Measurements from ENCODE around the gene MTMR2. TPM values are rescaled to one million over a fixed set of nuclear protein-coding genes. Genes with fewer than 3 reads are reported as not detected.

MTMR2 gene
- polyA plus RNA-seq, 3 donors, result 1.9 to 5.1 (median 2.6) TPM

DNA sequence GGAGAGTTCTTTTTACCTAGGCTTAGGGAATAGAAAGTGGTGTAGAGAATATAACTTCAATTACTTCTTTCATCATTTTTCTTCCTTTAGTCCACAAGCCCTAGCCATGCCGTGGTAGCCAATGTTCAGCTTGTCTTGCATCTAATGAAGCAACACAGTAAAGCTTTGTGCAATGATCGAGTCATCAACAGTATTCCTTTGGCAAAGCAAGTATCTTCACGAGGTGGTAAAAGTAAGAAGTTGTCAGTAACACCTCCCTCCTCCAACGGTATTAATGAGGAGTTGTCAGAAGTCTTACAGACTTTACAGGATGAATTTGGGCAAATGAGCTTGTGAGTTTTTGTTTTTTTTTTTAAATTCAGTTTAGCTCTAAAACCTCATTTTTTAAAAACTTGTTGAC, 96.2 kb downstream of the MTMR2 start:
- H3K4me3 Mint-ChIP-seq, result no peak overlapping the region
- H3K4me1 Mint-ChIP-seq, result peaks cover 3% of the 10 kb centered on the region
- H3K36me3 Mint-ChIP-seq, result peaks cover 49 to 62% of the 10 kb centered on the region in 2 donors
- H3K27ac Mint-ChIP-seq, result no peak overlapping the region
- no peak for DNase-seq
- no CpG with 5 or more reads among the region's 4 CpGs for WGBS (ENCODE audit: insufficient coverage)
- H3K4me1 ChIP-seq (ENCODE audit: control insufficient read depth in 1 of 2, insufficient read depth in 2 of 2, low read length in 2 of 2), result no peaks in the 10 kb centered on the region
- H2AFZ ChIP-seq (ENCODE audit: insufficient read depth, low read depth, low read length, poor library complexity, severe bottlenecking), result no peak overlapping the region
- H3K9me3 ChIP-seq (replicated peaks in 1 of 2; ENCODE audit: control insufficient read depth in 1 of 2, insufficient read depth in 1 of 2, low read length in 2 of 2), result no peaks in the 10 kb centered on the region
- H3K27me3 ChIP-seq (ENCODE audit: control insufficient read depth in 2 of 2, insufficient read depth in 2 of 2, low read length in 2 of 2), result no peaks in the 10 kb centered on the region
- H3K4me3 ChIP-seq (replicated peaks in 1 of 3; ENCODE audit: low read depth in 2 of 3, low read length in 3 of 3), result no peak overlapping the region
- no peak overlapping the region for H3K27ac ChIP-seq (ENCODE audit: low read depth in 1 of 2, low read length in 2 of 2)
- TF ChIP-seq, protein P1, sequence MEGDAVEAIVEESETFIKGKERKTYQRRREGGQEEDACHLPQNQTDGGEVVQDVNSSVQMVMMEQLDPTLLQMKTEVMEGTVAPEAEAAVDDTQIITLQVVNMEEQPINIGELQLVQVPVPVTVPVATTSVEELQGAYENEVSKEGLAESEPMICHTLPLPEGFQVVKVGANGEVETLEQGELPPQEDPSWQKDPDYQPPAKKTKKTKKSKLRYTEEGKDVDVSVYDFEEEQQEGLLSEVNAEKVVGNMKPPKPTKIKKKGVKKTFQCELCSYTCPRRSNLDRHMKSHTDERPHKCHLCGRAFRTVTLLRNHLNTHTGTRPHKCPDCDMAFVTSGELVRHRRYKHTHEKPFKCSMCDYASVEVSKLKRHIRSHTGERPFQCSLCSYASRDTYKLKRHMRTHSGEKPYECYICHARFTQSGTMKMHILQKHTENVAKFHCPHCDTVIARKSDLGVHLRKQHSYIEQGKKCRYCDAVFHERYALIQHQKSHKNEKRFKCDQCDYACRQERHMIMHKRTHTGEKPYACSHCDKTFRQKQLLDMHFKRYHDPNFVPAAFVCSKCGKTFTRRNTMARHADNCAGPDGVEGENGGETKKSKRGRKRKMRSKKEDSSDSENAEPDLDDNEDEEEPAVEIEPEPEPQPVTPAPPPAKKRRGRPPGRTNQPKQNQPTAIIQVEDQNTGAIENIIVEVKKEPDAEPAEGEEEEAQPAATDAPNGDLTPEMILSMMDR (IDR thresholded peaks at IDR 0.05), result no peak
- peaks cover 40 to 96% of the 10 kb centered on the region in 2 donors for H3K36me3 ChIP-seq (replicated peaks in 1 of 2; ENCODE audit: control insufficient read depth in 1 of 2, insufficient read depth in 2 of 2, low read length in 2 of 2)
- H3K4me2 ChIP-seq (replicated peaks; ENCODE audit: extremely low read depth, low read length, poor library complexity, severe bottlenecking), result no peak overlapping the region
- H3K9ac ChIP-seq (ENCODE audit: insufficient read depth, low read length, poor library complexity, severe bottlenecking), result no peak overlapping the region
- no peaks in the 10 kb centered on the region for H3K27me3 Mint-ChIP-seq (ENCODE audit: low read depth in 3 of 3)
- no peaks in the 10 kb centered on the region for H3K9me3 Mint-ChIP-seq
- intact Hi-C loops (cut with micrococcal nuclease), result no loop called here
- H4K20me1 ChIP-seq (ENCODE audit: insufficient read depth, low read length), result no peaks in the 10 kb centered on the region
- no peaks in the 10 kb centered on the region for H3K79me2 ChIP-seq (ENCODE audit: insufficient read depth, low read length)

DNA sequence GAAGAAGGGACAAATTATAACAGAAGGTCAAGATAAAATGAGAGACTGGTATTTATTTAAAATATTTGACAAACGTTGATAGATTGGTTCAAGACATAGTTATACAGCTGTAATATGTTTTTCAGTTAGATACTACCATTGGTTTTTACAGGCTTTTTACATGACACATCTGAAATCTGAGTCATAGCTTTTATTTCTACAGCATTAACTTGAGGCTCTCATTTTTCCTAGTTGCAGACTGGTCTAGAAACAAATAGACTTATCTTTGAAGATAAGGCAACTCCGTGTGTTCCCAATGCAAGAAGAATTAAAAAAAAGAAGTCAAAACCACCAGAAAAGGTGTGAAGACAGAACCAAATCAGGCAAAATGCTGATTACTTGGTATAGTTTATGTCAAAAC, 102.3 kb downstream of the MTMR2 start:
- no peak overlapping the region for H3K4me3 Mint-ChIP-seq
- no CpG with 5 or more reads among the region's 2 CpGs for WGBS (ENCODE audit: insufficient coverage)
- Histone ChIP-seq H3K4me2 (replicated peaks; ENCODE audit: extremely low read depth, low read length, poor library complexity, severe bottlenecking) (no peak overlapping the region), H3K79me2 (ENCODE audit: insufficient read depth, low read length) (no peaks in the 10 kb centered on the region), H4K20me1 (ENCODE audit: insufficient read depth, low read length) (no peaks in the 10 kb centered on the region), H3K9ac (ENCODE audit: insufficient read depth, low read length, poor library complexity, severe bottlenecking) (no peak overlapping the region), H3K27me3 (ENCODE audit: control insufficient read depth in 2 of 2, insufficient read depth in 2 of 2, low read length in 2 of 2) (no peaks in the 10 kb centered on the region), H3K9me3 (replicated peaks in 1 of 2; ENCODE audit: control insufficient read depth in 1 of 2, insufficient read depth in 1 of 2, low read length in 2 of 2) (no peaks in the 10 kb centered on the region), H3K4me1 (ENCODE audit: control insufficient read depth in 1 of 2, insufficient read depth in 2 of 2, low read length in 2 of 2) (no peaks in the 10 kb centered on the region), H3K27ac (ENCODE audit: low read depth in 1 of 2, low read length in 2 of 2) (no peak overlapping the region), H3K36me3 (replicated peaks in 1 of 2; ENCODE audit: control insufficient read depth in 1 of 2, insufficient read depth in 2 of 2, low read length in 2 of 2) (peaks cover 35 to 88% of the 10 kb centered on the region in 2 donors), H3K4me3 (replicated peaks in 1 of 3; ENCODE audit: low read depth in 2 of 3, low read length in 3 of 3) (no peak overlapping the region), H2AFZ (ENCODE audit: insufficient read depth, low read depth, low read length, poor library complexity, severe bottlenecking) (no peak overlapping the region)
- no peaks in the 10 kb centered on the region for H3K4me1 Mint-ChIP-seq
- TF ChIP-seq, protein P1 (IDR thresholded peaks at IDR 0.05), result no peak
- no peaks in the 10 kb centered on the region for H3K27me3 Mint-ChIP-seq (ENCODE audit: low read depth in 3 of 3)
- no peaks in the 10 kb centered on the region for H3K9me3 Mint-ChIP-seq
- peak overlapping the region in 1 of 7 donors; percentile 4 for H3K27ac Mint-ChIP-seq
- H3K36me3 Mint-ChIP-seq, result peaks cover 53 to 80% of the 10 kb centered on the region in 2 donors
- DNase-seq, result no peak
- intact Hi-C loops (cut with micrococcal nuclease), result no loop called here

Measured in CD14-positive monocyte (primary cell).